Measurements from ENCODE around the gene SNED1. TPM values are rescaled to one million over a fixed set of nuclear protein-coding genes. Genes with fewer than 3 reads are reported as not detected.

The SNED1 gene
- total RNA-seq, 2 experiments from 2014 or later: 2.8 to 13.6 TPM

DNA sequence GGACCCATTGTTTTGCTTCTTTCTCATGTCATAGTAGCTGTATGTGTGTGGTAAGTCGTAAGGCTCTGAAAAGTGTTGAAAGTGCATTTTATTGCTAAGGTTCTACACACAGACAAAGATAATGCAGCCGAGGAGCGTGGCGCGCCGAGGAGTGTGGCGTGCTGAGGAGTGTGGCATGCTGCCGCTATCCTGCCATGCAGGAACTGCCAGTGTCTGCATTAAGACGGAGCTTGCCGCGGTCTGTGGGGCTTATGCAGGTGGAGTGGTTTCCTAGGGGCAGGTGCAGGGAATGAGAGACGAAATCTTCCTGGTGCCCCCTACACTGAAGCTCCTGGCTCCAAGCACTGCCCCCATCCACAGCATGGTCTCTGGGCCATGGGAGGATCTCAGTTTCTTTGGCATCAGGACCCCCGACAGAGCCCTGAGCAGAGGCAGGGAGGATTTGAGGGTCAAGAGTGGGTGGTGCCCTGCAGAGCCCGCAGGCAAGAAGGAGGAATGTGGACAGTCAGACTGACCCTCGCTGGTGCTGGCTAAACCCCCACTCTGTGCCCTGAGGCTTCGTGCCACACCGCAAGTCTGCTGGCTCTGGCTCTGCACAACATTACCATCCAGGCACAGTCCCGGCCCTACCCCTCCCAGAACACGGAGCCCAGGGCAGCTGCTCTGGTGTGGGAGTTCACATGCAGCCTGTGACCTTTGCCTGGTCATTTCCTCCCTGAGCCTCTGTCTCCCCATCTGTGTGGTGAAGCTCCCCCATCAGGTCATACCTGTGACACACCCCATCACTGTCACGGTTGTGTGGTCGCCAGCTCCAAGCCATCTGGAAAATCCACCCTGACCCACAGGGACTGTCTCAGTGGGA, 3.2 kb downstream of the SNED1 start:
- POLR2A ChIA-PET: no interaction called here
- Histone ChIP-seq H3K27ac (ENCODE audit: low read depth, low read length, poor library complexity, severe bottlenecking) (no peak overlapping the region), H3K79me2 (ENCODE audit: insufficient read depth, low read depth, low read length) (no peaks in the 10 kb centered on the region), H2AFZ (ENCODE audit: low read length) (no peak overlapping the region), H4K20me1 (ENCODE audit: insufficient read depth, low read length) (no peaks in the 10 kb centered on the region), H3K4me1 (ENCODE audit: insufficient read depth, low read length, poor library complexity, severe bottlenecking) (no peaks in the 10 kb centered on the region), H3K4me3 (ENCODE audit: low read depth, low read length, poor library complexity, severe bottlenecking) (no peak overlapping the region), H3K9me2 (ENCODE audit: insufficient read depth, low read length) (no peaks in the 10 kb centered on the region), H3K9me3 (ENCODE audit: low read length) (peaks cover 21% of the 10 kb centered on the region; the same call in 1 of the 2 replicates), H3K4me2 (ENCODE audit: low read length) (no peak overlapping the region), H3K36me3 (ENCODE audit: insufficient read depth, low read length) (no peaks in the 10 kb centered on the region)
- no TSS peak for BruUV-seq (replicated peaks)
- intact Hi-C loops (cut with micrococcal nuclease; ENCODE audit: unreplicated experiment): no loop called here
- TF ChIP-seq, protein P1, sequence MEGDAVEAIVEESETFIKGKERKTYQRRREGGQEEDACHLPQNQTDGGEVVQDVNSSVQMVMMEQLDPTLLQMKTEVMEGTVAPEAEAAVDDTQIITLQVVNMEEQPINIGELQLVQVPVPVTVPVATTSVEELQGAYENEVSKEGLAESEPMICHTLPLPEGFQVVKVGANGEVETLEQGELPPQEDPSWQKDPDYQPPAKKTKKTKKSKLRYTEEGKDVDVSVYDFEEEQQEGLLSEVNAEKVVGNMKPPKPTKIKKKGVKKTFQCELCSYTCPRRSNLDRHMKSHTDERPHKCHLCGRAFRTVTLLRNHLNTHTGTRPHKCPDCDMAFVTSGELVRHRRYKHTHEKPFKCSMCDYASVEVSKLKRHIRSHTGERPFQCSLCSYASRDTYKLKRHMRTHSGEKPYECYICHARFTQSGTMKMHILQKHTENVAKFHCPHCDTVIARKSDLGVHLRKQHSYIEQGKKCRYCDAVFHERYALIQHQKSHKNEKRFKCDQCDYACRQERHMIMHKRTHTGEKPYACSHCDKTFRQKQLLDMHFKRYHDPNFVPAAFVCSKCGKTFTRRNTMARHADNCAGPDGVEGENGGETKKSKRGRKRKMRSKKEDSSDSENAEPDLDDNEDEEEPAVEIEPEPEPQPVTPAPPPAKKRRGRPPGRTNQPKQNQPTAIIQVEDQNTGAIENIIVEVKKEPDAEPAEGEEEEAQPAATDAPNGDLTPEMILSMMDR (conservative IDR thresholded peaks at IDR 0.05; ENCODE audit: low read length): no peak
- no peak for TF ChIP-seq EZH2phosphoT487 (IDR thresholded peaks at IDR 0.05; ENCODE audit: borderline replicate concordance, low read depth, low read length)
- CTCF ChIA-PET (ENCODE audit: unreplicated experiment): no interaction called here
- DNase-seq (ENCODE audit: low spot score): no peak

DNA sequence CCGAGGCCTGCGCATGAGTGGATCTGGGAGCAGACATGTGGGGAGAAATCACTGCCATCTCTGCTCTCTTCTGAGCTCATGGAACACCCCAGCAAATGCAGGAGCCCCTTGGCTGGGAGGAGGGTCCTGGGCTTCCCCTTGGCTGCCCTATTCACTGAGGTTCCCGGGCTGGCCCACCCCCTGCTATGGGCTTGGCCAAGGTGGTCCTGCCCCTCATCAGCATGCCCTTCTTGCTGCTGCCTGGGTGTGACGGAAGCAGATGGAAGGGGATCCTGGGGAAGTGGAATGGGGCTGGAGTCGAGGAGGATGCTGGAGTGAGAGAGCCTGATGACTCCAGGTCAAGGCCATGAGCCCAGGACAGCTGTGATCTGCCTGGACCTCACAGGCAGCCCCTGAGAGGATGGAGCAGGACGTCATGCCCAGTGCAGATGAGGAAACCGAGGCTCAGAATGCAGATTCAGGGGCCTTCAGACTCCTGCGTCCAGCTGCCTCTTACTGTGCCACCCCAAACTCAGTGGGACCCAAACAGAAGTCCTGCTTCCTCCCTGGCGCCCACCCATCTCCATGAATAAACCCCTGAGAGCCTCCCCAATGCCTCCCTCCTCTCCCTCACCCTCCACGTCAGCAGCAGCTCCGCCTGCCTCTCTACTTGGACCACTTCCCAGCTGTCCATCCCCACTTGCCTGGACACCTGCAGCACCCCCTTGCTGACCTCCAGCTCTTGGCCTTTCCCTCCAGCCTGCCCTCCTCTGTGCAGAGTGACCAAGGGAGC, 4.0 kb downstream of the SNED1 start:
- no TSS peak for BruUV-seq (replicated peaks)
- Histone ChIP-seq H3K27ac (ENCODE audit: low read depth, low read length, poor library complexity, severe bottlenecking) (no peak overlapping the region), H3K4me3 (ENCODE audit: low read depth, low read length, poor library complexity, severe bottlenecking) (no peak overlapping the region), H3K9me2 (ENCODE audit: insufficient read depth, low read length) (no peaks in the 10 kb centered on the region), H3K9me3 (ENCODE audit: low read length) (peaks cover 21% of the 10 kb centered on the region; the same call in 1 of the 2 replicates), H3K36me3 (ENCODE audit: insufficient read depth, low read length) (no peaks in the 10 kb centered on the region), H3K4me1 (ENCODE audit: insufficient read depth, low read length, poor library complexity, severe bottlenecking) (no peaks in the 10 kb centered on the region), H2AFZ (ENCODE audit: low read length) (no peak overlapping the region), H3K4me2 (ENCODE audit: low read length) (no peak overlapping the region), H3K79me2 (ENCODE audit: insufficient read depth, low read depth, low read length) (no peaks in the 10 kb centered on the region), H4K20me1 (ENCODE audit: insufficient read depth, low read length) (no peaks in the 10 kb centered on the region)
- DNase-seq (ENCODE audit: low spot score): no peak
- ChIA-PET CTCF (ENCODE audit: unreplicated experiment) (no interaction called here), POLR2A (no interaction called here)
- intact Hi-C loops (cut with micrococcal nuclease; ENCODE audit: unreplicated experiment): no loop called here
- no peak for TF ChIP-seq EZH2phosphoT487 (IDR thresholded peaks at IDR 0.05; ENCODE audit: borderline replicate concordance, low read depth, low read length)
- TF ChIP-seq, protein P1 (conservative IDR thresholded peaks at IDR 0.05; ENCODE audit: low read length): no peak

DNA sequence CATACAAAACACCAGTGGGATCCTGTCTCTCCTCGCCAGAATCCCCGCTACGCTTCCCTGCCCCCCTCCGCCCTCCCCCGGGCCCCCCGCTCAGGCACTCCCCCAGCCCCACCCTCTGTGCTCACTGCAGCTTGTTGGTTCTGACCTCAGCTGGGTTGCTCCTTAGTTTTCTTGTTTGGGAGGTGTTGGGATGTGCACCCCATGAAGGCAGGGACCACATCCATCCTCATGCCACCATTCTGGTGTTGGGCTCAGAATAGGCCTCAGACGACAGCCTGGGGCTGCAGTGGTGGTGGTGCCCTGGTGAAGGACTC, 4.6 kb downstream of the SNED1 start:
- ChIA-PET POLR2A (no interaction called here), CTCF (ENCODE audit: unreplicated experiment) (no interaction called here)
- no peak overlapping the region for H2AFZ ChIP-seq (ENCODE audit: low read length)
- no peaks in the 10 kb centered on the region for H3K36me3 ChIP-seq (ENCODE audit: insufficient read depth, low read length)
- intact Hi-C loops (cut with micrococcal nuclease; ENCODE audit: unreplicated experiment): no loop called here
- no peak overlapping the region for H3K27ac ChIP-seq (ENCODE audit: low read depth, low read length, poor library complexity, severe bottlenecking)
- peaks cover 21% of the 10 kb centered on the region; the same call in 1 of the 2 replicates for H3K9me3 ChIP-seq (ENCODE audit: low read length)
- no peak overlapping the region for H3K4me3 ChIP-seq (ENCODE audit: low read depth, low read length, poor library complexity, severe bottlenecking)
- no peak overlapping the region for H3K4me2 ChIP-seq (ENCODE audit: low read length)
- no peaks in the 10 kb centered on the region for H3K9me2 ChIP-seq (ENCODE audit: insufficient read depth, low read length)
- H3K79me2 ChIP-seq (ENCODE audit: insufficient read depth, low read depth, low read length): no peaks in the 10 kb centered on the region
- BruUV-seq (replicated peaks): no TSS peak
- no peak for DNase-seq (ENCODE audit: low spot score)
- no peaks in the 10 kb centered on the region for H3K4me1 ChIP-seq (ENCODE audit: insufficient read depth, low read length, poor library complexity, severe bottlenecking)
- no peaks in the 10 kb centered on the region for H4K20me1 ChIP-seq (ENCODE audit: insufficient read depth, low read length)
- TF ChIP-seq, protein P1 (conservative IDR thresholded peaks at IDR 0.05; ENCODE audit: low read length): no peak
- no peak for TF ChIP-seq EZH2phosphoT487 (IDR thresholded peaks at IDR 0.05; ENCODE audit: borderline replicate concordance, low read depth, low read length)

All from OCI-LY7 (cell line).